Kasumi-1 (cell line): ENCODE data around the gene PDK2.
A peak's percentile ranks its signal among the peaks of the same experiment; 100 is the strongest.

Experiments
- DNase-seq, 2 experiments: peaks; one replicate each; lab custom pipeline; 2025; lab: John Stamatoyannopoulos, UW

Gene PDK2

DNA sequence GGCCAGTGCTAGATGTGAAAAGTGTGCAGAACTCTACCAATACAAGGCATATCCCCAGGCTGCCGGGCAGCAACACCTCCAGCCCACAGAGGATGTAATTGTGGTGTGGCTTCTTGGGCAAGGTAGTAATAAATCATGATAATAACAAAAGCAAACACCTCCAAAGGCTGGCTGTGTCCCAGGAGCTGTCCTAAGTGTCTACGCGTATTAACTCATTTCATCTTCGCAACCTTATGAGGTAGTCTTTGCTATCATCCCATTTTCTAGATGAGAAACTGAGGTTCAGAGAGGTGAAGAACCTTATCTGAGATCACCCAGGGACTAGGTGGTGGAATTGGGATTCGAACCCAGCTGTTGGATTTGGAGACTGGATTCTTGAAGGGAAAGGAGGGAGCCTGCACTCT, 5.3 kb downstream of the PDK2 start:
- DNase-seq: no peak

DNA sequence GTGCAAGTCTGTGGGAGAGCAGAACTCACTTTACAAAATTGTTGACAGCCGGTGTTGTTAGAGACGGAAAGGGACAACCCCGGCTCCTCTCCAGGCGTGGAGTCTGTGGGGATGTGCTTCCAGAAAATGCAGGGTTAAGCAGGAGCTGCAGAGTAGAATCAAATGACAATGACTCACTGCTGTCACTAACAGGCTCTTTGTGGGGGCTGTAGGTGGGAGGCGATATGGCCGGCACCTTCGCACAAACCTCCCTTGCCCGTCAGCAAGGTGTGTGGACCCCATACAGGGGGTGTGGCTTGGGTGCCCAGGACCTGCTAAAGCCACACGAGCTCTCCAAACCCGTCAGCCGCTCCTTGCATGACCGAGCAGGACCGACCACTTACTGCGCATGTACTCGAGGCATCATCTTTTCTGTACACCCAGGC, 5.8 kb downstream of the PDK2 start:
- no peak for DNase-seq

DNA sequence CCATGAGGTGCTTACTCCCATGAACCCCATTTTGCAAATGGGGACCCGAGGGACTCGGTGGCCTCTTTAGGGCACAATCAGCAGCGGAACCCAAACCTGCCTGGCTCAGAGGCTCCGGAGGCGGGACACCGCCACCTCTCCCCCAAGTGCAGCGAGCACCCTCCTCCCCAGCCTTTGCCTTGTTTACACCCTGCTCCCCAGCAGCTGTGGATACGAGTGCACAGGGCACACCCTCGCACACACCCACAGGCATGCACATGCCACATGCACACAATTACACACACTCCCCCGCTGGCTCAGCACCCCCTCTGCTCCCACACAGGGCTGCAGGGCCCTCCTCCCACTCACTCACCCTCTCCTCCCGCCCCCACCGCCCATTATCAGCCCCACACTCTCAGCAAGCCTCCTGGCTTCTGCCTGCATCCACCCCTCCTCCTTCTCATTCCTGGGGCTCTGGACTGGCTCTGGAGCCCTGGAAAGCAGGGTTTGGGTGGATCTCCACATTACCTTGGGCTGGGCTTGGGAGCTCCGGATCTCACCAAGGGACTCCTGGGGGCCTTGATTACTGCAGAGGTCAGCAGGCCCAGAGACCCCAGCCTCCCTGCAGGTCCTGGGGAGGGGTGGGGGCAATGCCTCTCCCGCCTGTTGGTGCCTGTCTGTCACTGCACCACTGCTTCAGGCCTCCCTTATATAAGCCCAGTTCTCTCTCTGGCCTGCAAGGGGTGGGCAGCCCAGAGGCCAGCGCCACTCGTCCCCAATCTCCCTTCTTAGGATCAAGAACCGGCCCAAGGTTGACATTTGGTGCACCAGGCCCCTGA, 6.4 kb downstream of the PDK2 start:
- DNase-seq: no peak

DNA sequence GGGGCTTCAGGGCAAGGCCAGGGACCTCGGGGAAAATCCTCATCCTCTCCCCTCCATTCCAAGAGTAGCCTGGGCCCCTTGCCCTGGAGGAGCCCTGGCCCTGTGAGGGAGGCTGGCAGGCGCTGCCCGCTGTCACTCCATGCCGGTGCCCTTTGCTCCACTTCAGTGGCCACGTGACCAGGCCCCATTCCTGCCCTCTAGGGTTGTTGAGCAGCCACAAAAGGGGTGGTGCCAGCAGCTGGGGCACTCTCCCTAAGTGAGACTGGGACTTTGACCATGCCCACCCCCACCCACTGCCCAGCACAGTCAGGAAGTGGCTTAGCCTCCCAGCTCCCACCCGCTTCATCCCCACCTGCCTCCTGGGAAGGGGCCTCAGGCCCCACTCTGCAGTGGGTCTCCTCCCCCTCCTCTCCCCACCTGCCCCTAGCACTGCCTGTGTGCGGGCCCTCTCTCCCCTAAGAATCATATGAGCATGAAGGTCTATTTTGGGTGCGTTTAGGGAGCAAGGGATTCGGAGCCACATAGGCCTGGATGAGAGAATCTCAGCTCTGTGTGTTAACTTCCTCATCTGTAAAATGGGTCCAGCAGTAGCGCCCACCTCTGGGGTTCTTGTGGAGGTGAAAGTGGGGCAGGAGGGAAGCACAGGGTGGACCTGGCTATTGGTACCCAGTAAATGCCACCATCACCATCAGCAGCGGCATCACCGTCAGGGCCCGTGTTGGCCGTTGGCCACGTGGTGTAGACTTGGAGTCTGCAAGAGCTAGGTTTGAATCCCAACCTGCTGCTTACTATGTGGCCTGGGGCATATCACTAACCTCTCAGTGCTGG, 7.2 kb downstream of the PDK2 start:
- no peak for DNase-seq

DNA sequence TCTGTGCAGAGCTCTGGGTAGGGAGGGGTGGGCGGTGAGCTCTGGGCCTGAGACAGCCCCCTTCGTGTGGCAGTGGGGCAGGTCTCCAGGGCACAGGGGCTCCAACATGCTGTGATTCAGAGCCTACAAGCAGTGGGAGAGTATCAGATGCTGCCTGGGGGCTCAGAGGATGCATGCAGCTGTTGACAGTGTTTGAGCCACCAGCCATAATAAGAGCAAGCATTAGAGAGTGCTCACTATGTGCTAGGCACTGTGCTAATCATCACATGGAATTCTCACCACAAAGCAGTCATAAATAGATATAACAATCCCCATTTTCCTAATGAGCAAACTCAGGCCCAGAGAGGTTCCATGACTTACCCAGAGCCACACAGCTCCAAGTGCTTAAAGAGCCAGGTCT, 8.1 kb downstream of the PDK2 start:
- no peak for DNase-seq

DNA sequence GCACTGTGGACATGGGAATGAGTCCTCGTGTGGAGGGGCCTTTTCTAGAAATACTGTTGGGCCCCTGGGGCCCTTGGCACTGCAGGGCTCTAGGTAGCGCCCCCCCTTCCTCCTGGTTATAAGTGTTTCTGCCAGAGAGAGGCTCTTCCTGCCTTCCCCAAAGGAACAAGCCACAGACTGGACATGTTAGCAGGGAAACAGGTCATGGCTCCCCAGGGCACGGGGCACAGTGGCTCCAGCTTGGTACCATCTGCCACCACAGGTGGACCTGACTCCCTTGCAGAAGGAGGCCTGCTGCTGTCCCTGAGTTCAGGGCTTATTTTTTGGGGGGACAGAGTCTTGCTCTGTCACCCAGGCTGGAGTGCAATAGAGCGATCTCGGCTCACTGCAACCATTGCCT, 8.8 kb downstream of the PDK2 start:
- DNase-seq: no peak

DNA sequence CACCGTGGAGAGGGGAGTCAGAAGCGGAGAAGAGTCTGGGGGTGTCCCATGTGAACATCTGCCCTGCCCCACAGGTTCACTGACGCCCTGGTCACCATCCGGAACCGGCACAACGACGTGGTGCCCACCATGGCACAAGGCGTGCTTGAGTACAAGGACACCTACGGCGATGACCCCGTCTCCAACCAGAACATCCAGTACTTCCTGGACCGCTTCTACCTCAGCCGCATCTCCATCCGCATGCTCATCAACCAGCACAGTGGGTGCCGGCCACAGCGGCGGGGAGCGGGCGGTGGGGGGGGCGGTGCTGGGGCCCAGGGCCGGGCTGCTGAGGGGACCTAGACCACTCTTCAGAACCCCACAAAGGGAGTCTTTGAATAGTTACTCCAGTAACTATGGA, 10.7 kb downstream of the PDK2 start:
- no peak for DNase-seq

DNA sequence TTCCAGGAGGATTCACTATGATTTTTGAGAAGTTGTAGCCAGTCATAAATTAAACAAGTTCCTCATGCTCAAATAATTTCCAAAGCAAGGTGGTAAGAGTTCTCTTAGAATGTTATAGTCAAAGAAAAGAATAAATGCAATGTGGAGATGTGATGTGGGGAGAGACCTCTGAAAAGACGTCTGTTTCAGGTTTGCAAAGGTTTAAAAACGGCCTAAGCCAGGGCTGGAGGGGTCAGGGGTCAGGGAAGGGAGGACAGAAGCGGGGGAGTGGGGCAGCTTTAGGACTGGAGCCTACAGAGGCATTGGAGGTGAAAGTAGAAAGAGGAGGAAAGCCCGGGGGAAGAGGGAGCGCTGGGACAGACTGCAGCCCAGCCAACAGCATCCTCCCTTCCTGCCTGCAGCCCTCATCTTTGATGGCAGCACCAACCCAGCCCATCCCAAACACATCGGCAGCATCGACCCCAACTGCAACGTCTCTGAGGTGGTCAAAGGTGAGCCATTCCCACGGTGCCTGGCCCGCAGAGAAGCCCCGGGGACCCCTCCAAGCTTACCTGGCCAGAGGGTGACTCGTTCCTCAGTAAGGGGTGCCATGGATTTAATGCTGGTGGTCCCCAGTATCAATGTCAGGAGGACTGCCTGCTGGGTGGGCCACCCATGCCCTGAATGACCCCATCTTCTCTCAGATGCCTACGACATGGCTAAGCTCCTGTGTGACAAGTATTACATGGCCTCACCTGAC, 11.4 kb downstream of the PDK2 start:
- DNase-seq: no peak

DNA sequence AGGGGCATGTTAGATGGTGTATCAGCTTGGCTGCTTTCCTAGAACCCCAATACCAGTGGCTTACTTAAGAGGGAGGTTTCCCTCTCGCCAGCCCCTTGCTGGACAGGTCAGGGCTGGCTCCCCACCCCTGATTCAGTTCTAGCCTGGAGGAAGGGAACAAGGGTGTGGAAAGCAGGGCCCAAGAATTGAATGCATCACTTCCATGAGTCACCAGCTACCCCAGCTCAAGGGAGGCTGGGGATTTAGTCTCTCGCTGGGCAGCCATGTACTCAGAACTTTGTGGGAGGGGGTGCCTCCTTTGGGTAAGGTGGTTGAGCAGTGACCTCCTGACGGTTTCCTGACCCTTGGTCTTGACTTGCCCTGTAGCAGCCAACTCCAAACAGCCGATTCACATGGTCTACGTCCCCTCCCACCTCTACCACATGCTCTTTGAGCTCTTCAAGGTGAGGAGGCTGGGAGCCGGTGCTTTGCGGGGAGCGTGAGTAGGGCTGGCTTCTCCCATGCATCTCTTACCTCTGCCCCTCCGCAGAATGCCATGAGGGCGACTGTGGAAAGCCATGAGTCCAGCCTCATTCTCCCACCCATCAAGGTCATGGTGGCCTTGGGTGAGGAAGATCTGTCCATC, 12.8 kb downstream of the PDK2 start:
- DNase-seq: no peak

DNA sequence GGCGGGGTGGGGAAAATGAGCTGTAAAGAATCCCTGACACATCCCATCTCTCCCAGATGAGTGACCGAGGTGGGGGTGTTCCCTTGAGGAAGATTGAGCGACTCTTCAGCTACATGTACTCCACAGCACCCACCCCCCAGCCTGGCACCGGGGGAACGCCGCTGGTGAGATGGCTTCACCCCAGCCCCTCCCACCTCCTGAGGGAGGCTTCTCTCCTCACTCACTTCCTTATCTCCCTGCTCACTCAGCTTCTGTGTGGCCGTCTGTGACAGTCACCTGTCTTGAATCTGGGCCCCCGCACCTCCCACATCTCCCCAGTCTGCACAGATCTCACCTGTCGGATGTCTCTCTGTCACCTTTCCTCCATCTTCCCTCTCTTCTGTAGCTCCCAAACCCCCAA, 13.4 kb downstream of the PDK2 start:
- DNase-seq: no peak

DNA sequence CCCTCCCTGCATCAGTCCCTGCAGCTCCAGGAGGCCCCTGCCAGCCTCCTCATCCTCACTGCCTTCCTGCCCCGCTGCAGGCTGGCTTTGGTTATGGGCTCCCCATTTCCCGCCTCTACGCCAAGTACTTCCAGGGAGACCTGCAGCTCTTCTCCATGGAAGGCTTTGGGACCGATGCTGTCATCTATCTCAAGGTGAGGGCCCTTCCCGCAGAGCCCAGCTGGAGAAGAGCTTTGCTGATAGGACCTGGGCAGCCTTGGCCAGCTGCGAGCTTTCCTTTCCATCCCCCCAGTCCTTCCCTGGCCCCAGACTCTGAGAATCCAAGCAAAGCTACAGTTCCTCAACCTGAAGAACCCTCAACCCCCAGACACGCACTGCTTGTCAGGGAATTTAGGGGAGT, 14.1 kb downstream of the PDK2 start:
- DNase-seq: no peak

DNA sequence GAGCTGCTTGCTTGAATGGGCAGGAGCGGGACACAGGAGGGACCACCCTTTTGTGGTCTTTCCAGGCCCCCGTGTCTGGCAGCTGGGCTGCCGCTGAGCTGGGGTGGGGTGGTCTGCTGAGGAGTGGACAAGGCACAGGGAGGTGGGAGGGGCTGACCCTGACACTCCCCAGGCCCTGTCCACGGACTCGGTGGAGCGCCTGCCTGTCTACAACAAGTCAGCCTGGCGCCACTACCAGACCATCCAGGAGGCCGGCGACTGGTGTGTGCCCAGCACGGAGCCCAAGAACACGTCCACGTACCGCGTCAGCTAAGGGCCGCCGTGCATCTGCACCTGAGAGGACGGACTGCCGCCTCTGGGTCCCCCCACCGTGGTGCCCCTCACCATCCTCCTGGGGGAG, 14.6 kb downstream of the PDK2 start:
- no peak for DNase-seq

DNA sequence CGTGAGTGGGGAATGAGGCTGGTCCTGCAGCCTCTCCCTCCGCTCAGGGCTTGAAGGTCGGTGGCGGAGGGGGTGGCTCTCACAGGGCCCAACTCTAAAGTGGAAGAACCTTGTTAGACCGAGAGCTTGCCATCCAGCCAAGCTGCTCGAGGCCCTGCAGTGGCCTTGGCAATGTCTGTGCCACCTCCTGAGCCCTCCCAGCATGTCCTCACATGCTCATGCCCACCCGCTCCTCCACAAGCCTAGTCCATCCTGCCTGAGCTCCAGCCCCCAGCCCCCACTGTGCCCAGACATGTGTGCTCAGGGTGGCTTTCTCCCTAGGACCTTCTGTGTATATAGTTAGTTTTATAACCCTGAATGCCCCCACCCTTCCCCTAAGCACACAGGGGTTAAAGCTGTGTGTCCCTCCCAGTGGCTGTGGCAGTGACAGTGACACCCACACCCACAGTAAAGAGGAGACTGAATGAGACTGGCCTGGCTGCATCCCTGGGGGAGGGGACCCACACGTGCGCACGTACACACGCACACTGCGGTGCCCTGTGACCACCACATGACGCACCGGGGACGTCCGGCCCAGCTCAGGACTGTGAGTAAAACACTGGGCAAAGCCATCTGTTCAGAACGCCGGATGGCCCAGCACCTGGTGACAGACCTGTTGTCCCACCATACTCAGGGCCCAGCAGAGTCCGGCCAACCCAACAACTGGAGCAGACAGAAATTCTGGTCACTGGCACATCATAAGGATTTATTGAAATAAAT, 15.6 kb downstream of the PDK2 start:
- no peak for DNase-seq

DNA sequence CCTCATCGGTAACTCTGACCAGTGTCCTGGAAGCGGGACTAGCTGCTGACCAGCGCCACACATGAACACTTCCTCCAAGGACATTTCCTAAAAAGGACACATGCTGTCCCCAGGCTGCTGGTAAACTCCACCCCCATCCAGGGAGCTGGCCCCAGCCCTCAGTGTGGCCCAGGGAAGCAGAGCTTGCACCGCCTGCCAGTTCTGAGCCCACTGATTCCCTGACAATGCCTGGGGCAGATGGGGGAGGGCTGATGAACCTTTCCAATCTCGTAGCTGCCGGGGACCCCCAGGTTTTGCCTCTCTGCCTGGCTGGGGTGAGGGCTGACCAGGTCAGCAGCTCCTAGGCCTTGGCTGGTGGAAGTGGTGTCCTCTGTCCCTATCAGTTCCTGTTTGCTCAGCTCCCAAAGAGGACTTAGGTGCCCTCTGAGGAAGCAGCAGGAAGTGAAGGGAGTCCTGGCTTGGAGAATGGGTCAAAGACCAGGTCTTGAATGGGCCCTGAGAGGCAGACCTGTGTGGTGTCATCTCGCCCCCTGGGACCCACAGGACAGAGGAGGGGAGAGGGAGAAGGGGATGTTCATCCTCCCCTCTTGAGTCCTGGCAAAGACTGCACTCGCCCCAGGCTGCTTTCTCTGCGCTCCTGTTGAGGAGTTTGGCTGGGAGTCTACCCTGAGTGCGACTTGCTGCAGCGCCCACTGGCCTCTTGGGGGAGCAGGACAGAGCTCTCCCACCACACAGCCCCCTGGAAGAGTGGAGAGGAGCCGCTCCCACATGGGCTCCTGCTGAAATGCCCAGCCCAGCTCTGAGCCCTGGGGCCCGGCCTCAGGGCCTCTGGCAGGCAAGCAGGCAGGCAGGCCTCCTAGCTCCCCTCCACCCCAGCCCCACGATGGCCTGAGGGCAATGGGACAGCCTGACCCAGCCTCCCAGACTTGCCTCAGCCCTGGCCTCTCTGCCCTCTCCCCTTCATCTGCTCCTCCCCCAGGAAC, 16.8 kb downstream of the PDK2 start:
- DNase-seq: no peak

DNA sequence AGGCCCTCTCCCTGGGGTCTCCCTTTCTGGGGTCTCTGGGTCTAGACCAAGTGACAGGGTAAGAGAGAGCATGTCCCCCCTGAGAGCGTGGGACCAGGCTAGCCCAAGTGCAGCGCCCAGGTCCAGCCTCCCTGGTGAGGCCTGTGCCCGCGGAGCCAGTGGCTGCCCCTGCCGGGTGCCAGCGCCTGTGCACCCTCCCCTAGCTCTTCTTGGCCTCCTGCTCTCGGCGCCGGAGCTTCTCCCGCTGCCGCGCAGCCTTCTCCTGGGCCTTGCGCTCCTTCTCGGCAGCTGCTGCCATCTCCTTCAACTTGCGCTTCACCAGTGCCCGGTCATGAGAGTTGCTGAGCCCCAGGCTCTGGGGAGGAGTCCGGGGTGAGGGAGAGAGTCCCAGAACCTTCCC, 17.5 kb downstream of the PDK2 start:
- no peak for DNase-seq

DNA sequence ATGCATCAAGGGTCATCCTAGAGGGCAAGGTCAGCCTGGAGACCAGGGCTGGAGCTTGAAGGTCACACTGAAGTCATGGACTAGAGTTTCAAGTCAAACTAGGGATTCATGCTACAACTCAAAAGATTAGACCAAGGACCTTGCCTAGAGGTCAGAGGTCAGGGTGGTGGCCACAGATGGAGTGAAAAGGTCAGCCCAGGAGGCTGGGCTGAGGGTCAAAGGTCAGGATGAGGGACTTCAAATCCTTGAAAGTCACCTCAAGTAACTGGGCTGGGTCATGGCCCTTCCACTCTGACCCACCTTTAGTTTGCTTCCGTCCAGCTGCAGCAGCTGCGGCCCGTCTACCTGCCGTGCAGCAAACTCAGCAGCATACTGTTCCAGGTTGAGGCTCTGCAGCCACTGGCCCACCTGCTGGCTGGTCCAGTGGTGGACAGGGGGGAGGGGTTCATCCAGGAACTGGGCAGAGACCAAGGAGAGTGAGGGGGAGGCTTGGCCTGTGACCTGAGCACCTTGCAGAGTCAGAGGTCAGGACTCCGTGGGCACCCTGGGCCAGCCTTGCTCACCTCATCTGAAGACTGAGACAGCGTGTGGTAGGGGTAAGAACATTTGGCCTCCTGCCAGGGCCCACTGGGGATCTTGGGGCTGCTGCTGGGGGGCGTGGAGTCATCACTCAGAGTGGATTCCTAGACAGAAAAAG, 18.6 kb downstream of the PDK2 start:
- no peak for DNase-seq

DNA sequence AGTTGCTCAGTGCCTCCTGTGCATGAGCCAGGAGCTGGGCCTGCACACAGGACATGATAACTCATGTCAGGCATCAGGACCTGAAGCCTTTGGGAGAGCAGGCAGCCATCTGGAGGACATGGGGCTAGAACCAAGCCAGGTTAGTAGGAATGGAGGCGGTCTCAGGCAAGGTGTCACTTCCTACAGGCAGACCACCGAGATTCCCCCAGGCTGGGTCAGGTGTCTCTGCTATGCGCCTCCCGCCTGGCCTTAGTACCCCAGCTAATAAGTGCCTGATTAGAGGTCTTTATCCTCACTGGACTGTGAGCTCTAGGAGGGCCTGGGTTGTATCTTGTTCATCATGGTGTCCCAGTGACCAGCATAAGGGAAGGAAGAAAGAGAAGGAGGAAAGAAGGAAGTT, 19.2 kb downstream of the PDK2 start:
- DNase-seq: no peak

DNA sequence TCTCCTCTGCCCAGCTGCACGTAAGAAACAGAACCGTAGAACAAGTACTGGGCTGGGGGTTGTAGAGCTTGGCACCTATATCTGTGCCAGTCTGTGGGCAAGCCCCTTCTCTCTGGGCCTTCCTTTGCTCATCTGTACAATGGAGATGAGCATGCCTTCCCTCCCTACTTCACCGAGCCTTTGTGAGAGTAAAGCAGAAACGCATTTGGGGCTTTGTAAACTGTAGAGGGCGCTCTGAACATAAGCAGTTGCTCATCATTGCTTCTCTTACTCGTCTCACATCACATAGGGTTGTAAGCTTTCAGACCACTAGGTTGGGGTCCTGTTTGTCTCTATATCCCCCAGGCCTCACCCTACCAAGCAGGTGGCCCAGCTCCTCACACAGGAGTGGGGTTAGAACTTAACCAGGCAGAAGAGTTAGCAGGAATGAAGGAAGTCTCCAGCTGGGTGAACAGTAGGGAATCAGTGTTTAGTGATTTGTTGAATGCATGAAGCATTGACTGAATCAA, 19.8 kb downstream of the PDK2 start:
- DNase-seq: peak; percentile 95 to 98

DNA sequence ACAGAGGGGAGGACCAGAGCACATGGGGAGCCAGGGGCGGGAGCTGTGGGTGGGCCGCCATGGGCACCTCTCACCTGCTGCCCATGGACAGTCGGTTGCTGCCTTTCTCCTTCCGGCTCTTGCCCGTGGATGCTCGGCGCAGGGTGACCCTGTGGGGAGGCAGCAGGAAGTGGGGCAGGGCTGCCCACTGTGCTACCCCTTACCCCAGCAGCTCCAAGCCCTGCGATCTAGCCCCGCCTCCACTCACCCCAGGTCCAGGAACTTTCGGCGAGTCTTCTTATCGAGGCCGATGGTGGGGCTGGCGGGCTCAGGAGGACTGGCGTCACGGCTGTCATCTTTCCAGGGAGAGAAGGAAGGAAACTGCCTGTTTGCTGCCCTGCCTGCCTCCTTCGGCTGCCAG, 20.6 kb downstream of the PDK2 start:
- no peak for DNase-seq
